ENCODE measurements around the gene MAPK6. TPM values are rescaled to one million over a fixed set of nuclear protein-coding genes. Genes with fewer than 3 reads are reported as not detected.

The MAPK6 gene
- total and polyA plus RNA-seq, 12 donors = 2.9 to 48.0 (median 17.1) TPM

DNA sequence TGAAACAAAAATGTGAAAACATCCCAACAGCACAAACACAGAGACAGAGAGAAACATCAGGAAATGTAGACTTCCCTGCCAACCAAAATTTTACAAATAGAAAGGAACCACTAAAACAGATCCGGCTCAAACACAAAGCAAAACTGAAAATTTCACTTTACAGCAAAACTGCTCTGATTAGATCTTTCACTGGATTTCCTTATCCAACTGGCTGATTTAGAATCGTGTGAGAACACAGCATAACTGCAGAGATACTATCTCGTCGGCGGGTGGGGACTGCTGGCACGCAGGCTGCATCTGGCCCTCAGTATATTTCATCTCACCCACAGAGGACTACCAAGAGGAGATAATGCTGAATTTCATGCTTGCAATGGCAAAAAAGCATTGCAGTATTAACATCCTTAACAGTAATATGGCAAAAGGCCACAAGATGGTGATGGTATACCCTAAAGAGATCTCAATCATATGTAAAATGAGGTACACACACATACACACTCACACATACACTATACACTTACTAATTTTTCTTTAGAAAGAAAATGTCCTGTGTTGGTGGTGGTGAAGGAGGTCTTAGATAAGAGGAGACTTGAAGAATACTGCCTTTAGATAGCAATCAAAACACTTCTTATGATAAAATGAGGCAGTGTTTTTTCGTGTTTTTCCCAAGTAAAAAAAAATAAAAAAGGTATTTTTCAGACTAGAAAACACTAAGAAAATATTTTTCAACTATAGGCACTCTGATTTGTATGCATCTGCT, 36.8 kb upstream of the MAPK6 start:
- DNase-seq = peak in 5 of 7 donors; percentile 17 to 69 (median 52)
- Histone ChIP-seq H3K36me3 (replicated peaks in 1 of 2) (no peaks in the 10 kb centered on the region), H3K9me3 (replicated peaks in 1 of 3) (no peaks in the 10 kb centered on the region), H3K27me3 (no peaks in the 10 kb centered on the region), H3K4me1 (replicated peaks in 1 of 2) (peaks cover 8 to 15% of the 10 kb centered on the region in 2 donors), H3K4me3 (peak overlapping the region in 2 of 4 donors; percentile 5 to 23), H3K27ac (peak overlapping the region; percentile 8 to 63 (median 40))
- 9 to 15% (median 10%) methylated on average over 7 of the region's 7 CpGs for WGBS, 4 donors
- intact Hi-C loops (cut with DNase I) = loop anchor here in 1 of 2 donors (10.0 kb wide), 1 partner anchor 153 kb away; no protein-coding TSS in a partner anchor
- TF ChIP-seq, protein P1, sequence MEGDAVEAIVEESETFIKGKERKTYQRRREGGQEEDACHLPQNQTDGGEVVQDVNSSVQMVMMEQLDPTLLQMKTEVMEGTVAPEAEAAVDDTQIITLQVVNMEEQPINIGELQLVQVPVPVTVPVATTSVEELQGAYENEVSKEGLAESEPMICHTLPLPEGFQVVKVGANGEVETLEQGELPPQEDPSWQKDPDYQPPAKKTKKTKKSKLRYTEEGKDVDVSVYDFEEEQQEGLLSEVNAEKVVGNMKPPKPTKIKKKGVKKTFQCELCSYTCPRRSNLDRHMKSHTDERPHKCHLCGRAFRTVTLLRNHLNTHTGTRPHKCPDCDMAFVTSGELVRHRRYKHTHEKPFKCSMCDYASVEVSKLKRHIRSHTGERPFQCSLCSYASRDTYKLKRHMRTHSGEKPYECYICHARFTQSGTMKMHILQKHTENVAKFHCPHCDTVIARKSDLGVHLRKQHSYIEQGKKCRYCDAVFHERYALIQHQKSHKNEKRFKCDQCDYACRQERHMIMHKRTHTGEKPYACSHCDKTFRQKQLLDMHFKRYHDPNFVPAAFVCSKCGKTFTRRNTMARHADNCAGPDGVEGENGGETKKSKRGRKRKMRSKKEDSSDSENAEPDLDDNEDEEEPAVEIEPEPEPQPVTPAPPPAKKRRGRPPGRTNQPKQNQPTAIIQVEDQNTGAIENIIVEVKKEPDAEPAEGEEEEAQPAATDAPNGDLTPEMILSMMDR (IDR thresholded peaks at IDR 0.05) = peak in 5 of 6 experiments; percentile 32 to 70 (median 45)
- no peak for TF ChIP-seq POLR2A (IDR thresholded peaks at IDR 0.05)

DNA sequence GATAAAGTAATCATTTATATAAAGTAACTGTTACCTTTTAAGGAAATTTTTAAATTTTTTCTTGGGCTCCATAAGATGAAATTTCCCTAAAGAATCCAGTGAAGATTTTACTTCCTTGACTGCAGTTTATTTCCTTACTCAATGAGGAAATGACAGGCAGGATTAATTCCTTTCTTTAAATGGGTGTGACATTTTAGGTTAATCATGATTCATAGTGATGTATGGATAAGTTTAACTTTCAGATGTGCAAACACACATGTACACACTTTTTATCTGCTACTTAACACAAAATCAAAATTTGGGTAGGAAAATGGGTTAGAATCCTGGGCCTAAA, 36.3 kb upstream of the MAPK6 start:
- peaks cover 8 to 15% of the 10 kb centered on the region in 2 donors for H3K4me1 ChIP-seq (replicated peaks in 1 of 2)
- H3K4me3 ChIP-seq = no peak overlapping the region
- TF ChIP-seq POLR2A (IDR thresholded peaks at IDR 0.05) = no peak
- TF ChIP-seq, protein P1 (IDR thresholded peaks at IDR 0.05) = no peak
- H3K36me3 ChIP-seq (replicated peaks in 1 of 2) = no peaks in the 10 kb centered on the region
- H3K9me3 ChIP-seq (replicated peaks in 1 of 3) = no peaks in the 10 kb centered on the region
- DNase-seq = no peak
- H3K27ac ChIP-seq = no peak overlapping the region
- H3K27me3 ChIP-seq = no peaks in the 10 kb centered on the region
- intact Hi-C loops (cut with DNase I) = loop anchor here in 1 of 2 donors (10.0 kb wide), 1 partner anchor 152 kb away; no protein-coding TSS in a partner anchor

DNA sequence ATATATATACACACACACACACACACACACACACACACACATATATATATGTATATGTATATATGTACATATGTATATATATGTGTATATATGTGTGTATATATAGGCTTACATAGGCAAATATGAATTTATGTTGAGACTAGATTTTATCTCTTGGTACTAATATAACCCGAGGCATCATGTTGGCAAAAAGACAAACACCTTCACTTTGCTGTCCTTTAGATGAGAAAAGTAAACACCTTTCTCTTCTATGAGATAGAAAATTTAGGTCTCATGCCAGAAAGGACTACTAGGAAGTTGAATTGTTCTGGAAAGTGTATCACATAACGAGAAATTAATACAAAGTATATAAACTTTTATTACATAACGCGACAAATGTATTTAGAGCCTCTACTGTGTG, 27.9 kb upstream of the MAPK6 start:
- Histone ChIP-seq H3K27me3 (no peaks in the 10 kb centered on the region), H3K36me3 (replicated peaks in 1 of 2) (no peaks in the 10 kb centered on the region), H3K4me3 (no peak overlapping the region), H3K27ac (no peak overlapping the region), H3K4me1 (replicated peaks in 1 of 2) (no peaks in the 10 kb centered on the region), H3K9me3 (replicated peaks in 1 of 3) (no peaks in the 10 kb centered on the region)
- TF ChIP-seq, protein P1 (IDR thresholded peaks at IDR 0.05) = no peak
- TF ChIP-seq POLR2A (IDR thresholded peaks at IDR 0.05) = no peak
- intact Hi-C loops (cut with DNase I) = no loop called here
- WGBS, 4 donors = 83 to 92% (median 89%) methylated on average over 4 of the region's 4 CpGs
- no peak for DNase-seq

DNA sequence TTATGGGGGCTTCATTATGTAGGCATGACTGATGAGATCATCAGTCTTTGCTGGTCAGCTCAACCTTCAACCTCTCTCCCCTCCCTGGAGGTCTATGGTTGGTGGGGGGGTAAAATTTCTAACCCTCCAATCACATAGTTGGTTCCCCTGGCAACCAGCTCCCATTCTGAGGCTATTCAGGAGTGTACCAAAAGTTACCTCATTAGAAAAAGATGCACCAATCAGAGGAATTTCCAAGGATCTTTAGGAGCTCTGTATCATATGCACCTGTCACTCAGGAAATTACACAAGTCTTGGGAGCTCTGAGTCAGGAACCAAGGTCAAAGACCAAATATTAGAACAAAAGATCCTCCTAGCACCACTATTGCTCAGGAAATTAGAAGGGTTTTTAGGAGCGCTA, 26.1 kb upstream of the MAPK6 start:
- Histone ChIP-seq H3K4me1 (replicated peaks in 1 of 2) (no peaks in the 10 kb centered on the region), H3K9me3 (replicated peaks in 1 of 3) (no peaks in the 10 kb centered on the region), H3K27ac (no peak overlapping the region), H3K27me3 (no peaks in the 10 kb centered on the region), H3K4me3 (no peak overlapping the region), H3K36me3 (replicated peaks in 1 of 2) (no peaks in the 10 kb centered on the region)
- WGBS, 4 donors = 59 to 78% (median 68%) methylated on average over 1 of the region's 1 CpG
- no peak for TF ChIP-seq POLR2A (IDR thresholded peaks at IDR 0.05)
- TF ChIP-seq, protein P1 (IDR thresholded peaks at IDR 0.05) = no peak
- intact Hi-C loops (cut with DNase I) = no loop called here
- no peak for DNase-seq

All from adrenal gland (tissue), 12 donors.